Right cardiac atrium (tissue), 5 donors: ENCODE data around the gene GREB1. TPM values are rescaled to one million over a fixed set of nuclear protein-coding genes. Genes with fewer than 3 reads are reported as not detected.
A peak's percentile ranks its signal among the peaks of the same experiment; 100 is the strongest.

ENCODE experiments used
- ATAC-seq, 2 donors: fragments of 200-7000 bp; cut with Tn5 transposase; one replicate each; pipeline versions ENCODE4 v1.8.0 to v1.9.1; 2020; ENCODE audit warnings: moderate library complexity in 2 of 2, mild to moderate bottlenecking in 1 of 2
- DNase-seq, 3 donors: peaks; one replicate each; pipeline ENCODE4 v3.0.0-alpha.2; 2020
- H3K27ac ChIP-seq: one replicate; pipeline ENCODE4 v1.5.1; 2013; ENCODE audit warnings: mild to moderate bottlenecking, low read length, control low read depth, moderate library complexity
- H3K27me3 ChIP-seq: one replicate; pipeline ENCODE4 v1.6.1; 2013; ENCODE audit not compliant: control insufficient read depth, insufficient read depth
- H3K4me1 ChIP-seq: one replicate; pipeline ENCODE4 v1.6.1; 2013; ENCODE audit warnings: low read length; ENCODE audit not compliant: control insufficient read depth, insufficient read depth
- H3K4me3 ChIP-seq: one replicate; pipeline ENCODE4 v1.5.1; 2013; ENCODE audit warnings: low read length, control low read depth
- H3K9me3 ChIP-seq: one replicate; pipeline ENCODE4 v1.6.1; 2013; ENCODE audit warnings: low read length; ENCODE audit not compliant: control insufficient read depth
- WGBS: extraction: QIAGEN DNeasy Blood & Tissue Kit; methylation state at CpG from one replicate; pipeline ENCODE4 v1.1.7; 2013; 5-methylcytosine and 5-hydroxymethylcytosine counted together
- intact Hi-C, 4 donors: fragments of 100-400 bp; cut with DNase I; formaldehyde crosslinking; loops; one replicate each; pipeline versions ENCODE4 v1.11.0 to v1.14.0; 2022 to 2023
- polyA plus RNA-seq: library from polyadenylated mRNA; stranded (reverse); fragments of 200-250 nt; gene quantifications from one replicate; pipeline ENCODE4 v1.2.3, GENCODE V29; 2013
- total RNA-seq, 4 donors: library from RNA; stranded (reverse); fragmentation: NEBNext Ultra II Directional; extraction: Animal tissue kit (Norgen Biotek cat#: 25700); gene quantifications; one replicate each; pipeline ENCODE4 v1.2.1, GENCODE V29; 2021
- donor health status: healthy with polysubstance abuse.
- donor health status: DM: no; HTN: yes; CAD: no.
- donor health status: DM: no; HTN: no; CAD: no.
- donor health status: DM: no; HTN: yes; CAD: no; lungs with severe emphysema.
- donor health status: DM: yes; HTN: yes; CAD: no.

Gene GREB1
- total and polyA plus RNA-seq, 5 donors: 4.6 to 17.7 (median 10.7) TPM

GRCh38 chr2:11577101-11577883 lies 43.4 kb downstream of the GREB1 start:
- H3K27ac ChIP-seq: no peak overlapping the region
- no peaks in the 10 kb centered on the region for H3K27me3 ChIP-seq
- intact Hi-C loops: no loop called here
- DNase-seq (no peak), ATAC-seq (no peak)
- WGBS: 76% methylated on average over 14 of the region's 14 CpGs
- no peaks in the 10 kb centered on the region for H3K9me3 ChIP-seq
- no peaks in the 10 kb centered on the region for H3K4me1 ChIP-seq
- H3K4me3 ChIP-seq: no peak overlapping the region

- 84% methylated on average over 22 of the region's 22 CpGs for WGBS
- no peak for DNase-seq
- intact Hi-C loops: no loop called here
Observed at GRCh38 chr2:11578081-11578948, 44.5 kb downstream of the GREB1 start.

GRCh38 chr2:11578986-11579774 lies 45.3 kb downstream of the GREB1 start:
- Histone ChIP-seq H3K27ac (no peak overlapping the region), H3K27me3 (no peaks in the 10 kb centered on the region), H3K4me1 (no peaks in the 10 kb centered on the region), H3K4me3 (no peak overlapping the region), H3K9me3 (no peaks in the 10 kb centered on the region)
- no peak for DNase-seq
- 88% methylated on average over 11 of the region's 11 CpGs for WGBS
- intact Hi-C loops: no loop called here
- ATAC-seq: no peak

More at GRCh38 chr2:11578081-11578948, 44.5 kb downstream of the GREB1 start:
- Histone ChIP-seq H3K4me1 (no peaks in the 10 kb centered on the region), H3K27me3 (no peaks in the 10 kb centered on the region), H3K9me3 (no peaks in the 10 kb centered on the region), H3K27ac (no peak overlapping the region), H3K4me3 (no peak overlapping the region)
- ATAC-seq: no peak

- no peak for ATAC-seq
- no peak for DNase-seq
- no peak overlapping the region for H3K27ac ChIP-seq
- no peaks in the 10 kb centered on the region for H3K4me1 ChIP-seq
- H3K9me3 ChIP-seq: no peaks in the 10 kb centered on the region
- no peaks in the 10 kb centered on the region for H3K27me3 ChIP-seq
- H3K4me3 ChIP-seq: no peak overlapping the region
- WGBS: 78% methylated on average over 10 of the region's 10 CpGs
- intact Hi-C loops: loop anchor here in 2 of 4 donors (5.0 to 10.0 kb wide), 2 partner anchors 103 to 425 kb away; partner anchors contain the start of gene SLC66A3 (in 1 of the 2)
Observed at GRCh38 chr2:11579867-11580659, 46.2 kb downstream of the GREB1 start.

GRCh38 chr2:11580697-11581096 lies 46.9 kb downstream of the GREB1 start:
- intact Hi-C loops: loop anchor here in 2 of 4 donors (5.0 to 10.0 kb wide), 2 partner anchors 103 to 426 kb away; partner anchors contain the start of gene SLC66A3 (in 1 of the 2)

GRCh38 chr2:11581124-11581796 lies 47.4 kb downstream of the GREB1 start:
- no peak for DNase-seq
- 96% methylated on average over 9 of the region's 9 CpGs for WGBS
- Histone ChIP-seq H3K27me3 (no peaks in the 10 kb centered on the region), H3K4me3 (no peak overlapping the region), H3K9me3 (no peaks in the 10 kb centered on the region), H3K4me1 (no peaks in the 10 kb centered on the region), H3K27ac (no peak overlapping the region)
- intact Hi-C loops: loop anchor here in 2 of 4 donors (5.0 to 10.0 kb wide), 2 partner anchors 104 to 426 kb away; partner anchors contain the start of gene SLC66A3 (in 1 of the 2)
- ATAC-seq: no peak

More at GRCh38 chr2:11580697-11581096, 46.9 kb downstream of the GREB1 start:
- H3K27me3 ChIP-seq: no peaks in the 10 kb centered on the region
- ATAC-seq: no peak
- DNase-seq: no peak
- 91% methylated on average over 12 of the region's 12 CpGs for WGBS
- no peaks in the 10 kb centered on the region for H3K4me1 ChIP-seq
- H3K27ac ChIP-seq: no peak overlapping the region
- H3K9me3 ChIP-seq: no peaks in the 10 kb centered on the region
- no peak overlapping the region for H3K4me3 ChIP-seq

GRCh38 chr2:11581797-11582611 lies 48.2 kb downstream of the GREB1 start:
- Histone ChIP-seq H3K9me3 (no peaks in the 10 kb centered on the region), H3K27me3 (no peaks in the 10 kb centered on the region), H3K4me1 (no peaks in the 10 kb centered on the region), H3K27ac (no peak overlapping the region), H3K4me3 (no peak overlapping the region)
- DNase-seq: no peak
- 87% methylated on average over 19 of the region's 19 CpGs for WGBS
- intact Hi-C loops: loop anchor here (2.0 to 10.0 kb wide), 3 partner anchors 103 to 427 kb away; partner anchors contain the start of gene SLC66A3 (in 1 of the 4)
- ATAC-seq: peak in 1 of 2 donors; percentile 6

GRCh38 chr2:11582612-11582861 lies 48.7 kb downstream of the GREB1 start:
- ATAC-seq (no peak), DNase-seq (no peak)
- H3K27me3 ChIP-seq: no peaks in the 10 kb centered on the region
- intact Hi-C loops: loop anchor here (2.0 to 10.0 kb wide), 3 partner anchors 104 to 428 kb away; partner anchors contain the start of gene SLC66A3 (in 1 of the 4)
- H3K9me3 ChIP-seq: no peaks in the 10 kb centered on the region
- H3K4me1 ChIP-seq: no peaks in the 10 kb centered on the region
- 77% methylated on average over 11 of the region's 11 CpGs for WGBS
- no peak overlapping the region for H3K4me3 ChIP-seq
- no peak overlapping the region for H3K27ac ChIP-seq
